ENCODE measurements around the gene TGDS.

TGDS gene

DNA sequence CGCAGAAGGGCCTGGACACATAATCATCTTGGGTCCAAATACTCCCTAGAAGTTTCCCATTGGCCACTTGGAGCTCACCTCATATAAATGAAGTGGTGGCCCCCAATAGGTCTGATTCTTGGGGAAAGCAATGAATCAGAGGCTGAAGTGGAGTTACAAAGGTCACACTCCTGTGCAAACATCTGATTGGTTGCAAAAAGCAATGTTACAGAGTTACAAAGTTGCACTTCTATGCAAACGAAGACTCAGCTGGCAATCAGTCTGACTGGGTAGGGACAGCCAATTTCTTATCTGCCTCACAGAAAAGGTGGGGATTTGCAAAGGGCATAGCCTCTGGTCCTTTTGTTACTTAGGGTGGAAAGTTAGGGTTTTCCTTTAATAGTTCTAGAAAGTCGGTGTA is 3.9 kb upstream of the TGDS start:
- DNase-seq (ENCODE audit: low spot score): no peak

DNA sequence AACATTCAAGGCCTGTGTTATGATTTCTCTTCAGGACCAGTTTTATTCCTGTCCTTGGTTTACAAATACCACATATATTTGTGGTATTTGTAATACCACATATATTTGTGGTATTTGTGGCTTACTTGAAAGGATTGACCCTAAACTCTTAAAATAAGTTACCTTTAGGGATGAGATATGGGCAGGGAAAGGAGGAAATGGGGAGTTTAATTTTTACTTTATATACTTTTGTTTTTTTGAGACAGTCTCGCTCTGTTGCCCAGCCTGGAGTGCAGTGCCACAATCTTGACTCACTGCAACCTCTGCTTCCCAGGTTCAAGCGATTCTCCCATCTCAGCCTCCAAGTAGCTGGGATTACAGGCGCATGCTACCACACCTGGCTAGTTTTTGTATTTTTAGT is 2.3 kb upstream of the TGDS start:
- DNase-seq (ENCODE audit: low spot score): no peak

DNA sequence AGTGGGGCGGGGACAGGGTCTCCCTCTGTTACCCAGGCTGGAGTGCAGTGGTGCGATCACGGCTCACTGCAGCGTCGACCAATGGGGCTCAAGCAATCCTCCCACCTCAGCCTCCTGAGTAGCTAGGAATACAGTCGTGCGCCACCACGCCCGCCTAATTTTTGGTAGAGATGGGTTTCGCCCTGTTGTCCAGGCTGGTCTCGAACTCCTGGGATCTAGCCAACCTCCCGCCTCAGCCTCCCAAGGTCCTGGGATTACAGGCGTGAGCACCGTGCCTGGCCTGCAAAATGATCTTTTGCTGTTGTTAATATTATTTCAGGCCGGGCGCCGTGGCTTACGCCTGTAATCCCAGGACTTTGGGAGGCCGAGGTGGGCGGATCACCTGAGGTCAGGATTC is 621 bp upstream of the TGDS start:
- no peak for DNase-seq (ENCODE audit: low spot score)

DNA sequence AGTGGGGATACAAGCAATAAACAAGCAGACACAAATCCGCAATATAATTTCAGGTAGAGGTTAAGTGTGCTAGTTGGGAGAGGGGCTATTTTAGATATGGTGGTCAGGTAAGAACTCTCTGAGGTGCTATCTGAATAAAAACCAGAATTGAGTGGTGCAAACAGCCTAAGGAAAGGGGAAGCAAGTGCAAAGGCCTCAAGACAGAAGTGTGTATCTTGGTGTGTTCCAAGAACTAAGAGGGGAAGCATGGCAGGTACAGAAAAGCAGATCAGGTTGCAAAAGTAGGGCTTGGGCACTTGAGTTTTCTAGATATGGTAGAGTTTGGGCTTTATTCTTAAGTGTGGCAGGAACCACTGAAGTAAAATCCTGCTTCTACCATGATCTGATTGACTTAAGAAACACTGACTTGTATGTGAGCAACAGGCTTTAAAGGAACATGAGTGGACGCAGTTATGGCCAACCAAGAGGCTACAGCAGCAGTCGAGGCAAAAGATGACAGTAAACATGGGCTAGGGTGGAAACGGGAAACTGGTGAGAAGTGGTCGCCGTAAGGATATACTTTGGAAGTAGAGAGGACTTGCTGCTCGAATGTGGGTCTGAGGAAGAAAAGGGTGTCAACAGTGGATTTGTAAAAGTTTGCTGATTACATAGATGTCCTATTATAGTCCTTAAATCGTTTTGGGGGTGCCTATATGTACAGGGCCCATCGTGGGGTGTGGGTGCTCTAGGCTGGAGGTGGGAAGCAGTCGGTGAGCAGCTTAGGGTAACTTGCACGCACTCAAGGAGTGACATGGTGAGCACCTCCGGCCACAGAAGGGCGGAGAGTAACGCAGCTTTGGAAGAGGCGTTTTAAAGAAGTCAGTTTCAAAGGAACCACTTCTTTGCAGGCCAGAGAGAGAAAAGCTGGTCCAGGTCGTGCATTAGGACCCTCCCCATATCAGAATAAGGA is 677 bp downstream of the TGDS start:
- peak; percentile 12 for DNase-seq (ENCODE audit: low spot score)

DNA sequence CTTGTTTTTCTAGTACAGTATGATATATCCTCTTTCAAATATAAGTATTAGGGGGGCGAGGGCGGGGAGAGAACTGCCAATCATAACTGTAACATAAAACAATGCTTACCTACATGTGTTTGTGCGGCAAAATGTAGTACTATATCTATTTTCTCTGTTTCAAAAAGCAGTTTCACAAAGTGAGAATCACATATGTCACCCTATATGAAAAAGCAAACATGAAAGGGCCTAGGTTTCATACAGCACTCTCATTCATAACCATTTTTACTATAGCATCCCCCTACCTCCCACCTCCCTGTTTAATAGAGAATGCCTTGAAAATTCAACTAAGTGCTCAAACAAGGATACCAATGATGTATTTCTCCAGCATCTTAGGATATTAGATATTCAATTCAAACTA is 5.2 kb downstream of the TGDS start:
- DNase-seq (ENCODE audit: low spot score): no peak

DNA sequence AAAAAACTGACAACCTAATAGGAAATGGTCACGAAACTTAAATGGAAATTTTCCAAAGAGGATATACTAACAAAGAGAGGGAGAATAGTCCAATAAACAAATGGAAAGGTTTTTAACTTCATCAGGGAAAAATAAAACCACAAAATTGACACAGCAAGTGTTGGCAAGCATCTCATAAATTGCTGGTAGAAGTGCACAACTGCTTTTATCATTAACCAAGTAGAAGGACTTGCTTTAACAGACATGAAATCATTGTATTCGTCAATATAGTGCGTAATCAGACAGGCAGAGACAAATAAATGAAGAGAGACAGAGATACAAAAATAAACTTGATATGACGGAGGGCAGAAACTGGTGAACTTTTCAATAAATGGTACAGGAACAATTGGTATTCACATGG is 7.4 kb downstream of the TGDS start:
- no peak for DNase-seq (ENCODE audit: low spot score)

DNA sequence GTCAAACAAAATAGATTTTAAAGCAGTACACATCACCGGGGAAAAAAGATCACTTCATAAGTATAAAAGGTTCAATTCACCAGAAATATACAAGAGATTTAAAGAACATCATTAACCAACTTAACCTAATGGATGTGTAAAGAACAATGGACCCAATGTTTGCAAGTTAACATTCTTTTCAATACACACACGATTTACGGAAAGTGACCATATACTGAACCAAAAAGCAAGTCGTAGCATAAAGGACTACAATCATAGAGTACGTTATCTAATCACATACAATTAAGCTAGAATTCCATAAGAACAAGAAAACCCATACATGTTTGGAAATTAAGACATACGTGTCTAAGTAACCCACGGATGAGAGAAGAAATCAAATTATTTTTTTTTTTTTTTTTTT is 9.6 kb downstream of the TGDS start:
- no peak for DNase-seq (ENCODE audit: low spot score)

DNA sequence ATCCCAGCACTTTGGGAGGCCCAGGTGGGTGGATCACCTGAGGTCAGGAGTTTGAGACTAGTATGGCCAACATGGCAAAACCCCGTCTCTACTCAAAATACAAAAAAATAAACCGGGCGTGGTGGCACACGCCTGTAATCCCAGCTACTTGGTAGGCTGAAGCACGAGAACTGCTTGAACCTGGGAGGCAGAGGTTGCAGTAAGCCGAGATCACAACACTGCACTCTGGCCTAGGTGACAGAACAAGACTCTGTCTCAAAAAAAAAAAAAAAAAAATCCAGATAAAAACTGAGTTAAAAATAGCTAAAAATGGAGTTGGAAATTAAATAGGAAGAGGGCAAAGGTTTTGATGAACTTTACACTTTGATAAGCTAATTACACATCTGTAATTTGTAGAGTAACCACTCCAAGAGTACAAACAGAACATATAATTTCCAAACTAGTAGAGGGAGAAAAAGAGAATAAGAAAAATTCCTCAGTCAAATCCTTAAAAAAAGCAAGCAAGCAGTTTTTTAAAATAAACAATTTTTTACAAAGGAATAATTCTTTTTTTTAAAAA is 10.3 kb downstream of the TGDS start:
- no peak for DNase-seq (ENCODE audit: low spot score)

DNA sequence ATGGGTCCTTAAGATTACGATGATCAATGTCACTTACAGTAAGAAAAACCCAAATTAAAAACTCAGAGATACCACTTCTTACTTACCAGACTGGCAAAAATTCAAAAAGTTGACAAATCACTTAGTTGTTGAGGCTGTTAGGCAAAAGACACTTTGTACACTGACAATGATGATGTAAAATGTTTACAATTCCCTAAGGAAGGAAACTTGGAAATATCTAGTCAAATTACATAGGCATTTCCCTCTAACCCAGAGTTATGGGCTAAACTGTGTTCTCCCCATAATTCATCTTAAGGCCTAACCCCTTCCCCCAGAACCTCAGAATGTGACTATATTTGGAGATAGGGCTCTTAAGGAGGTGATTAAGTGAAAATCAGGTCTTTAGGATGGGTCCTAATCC is 12.0 kb downstream of the TGDS start:
- DNase-seq (ENCODE audit: low spot score): no peak

DNA sequence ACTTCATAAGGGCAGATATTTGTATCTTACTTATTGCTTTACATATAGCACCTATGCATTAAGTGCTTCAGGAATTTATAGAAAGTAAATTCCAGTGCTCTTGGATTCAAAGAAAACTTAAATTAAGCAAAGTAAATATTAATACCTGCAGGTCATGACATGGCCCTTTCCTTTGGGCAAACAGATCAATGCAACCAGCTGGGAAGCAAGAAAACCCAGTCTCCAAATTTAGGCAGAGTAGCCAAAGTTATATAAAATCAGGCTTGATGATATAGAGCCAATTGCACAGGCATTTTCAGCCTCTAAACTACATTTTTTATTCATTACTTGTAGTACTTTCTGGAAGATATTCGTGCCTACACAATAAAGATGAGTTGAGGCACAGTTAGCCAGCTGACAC is 16.9 kb downstream of the TGDS start:
- no peak for DNase-seq (ENCODE audit: low spot score)

DNA sequence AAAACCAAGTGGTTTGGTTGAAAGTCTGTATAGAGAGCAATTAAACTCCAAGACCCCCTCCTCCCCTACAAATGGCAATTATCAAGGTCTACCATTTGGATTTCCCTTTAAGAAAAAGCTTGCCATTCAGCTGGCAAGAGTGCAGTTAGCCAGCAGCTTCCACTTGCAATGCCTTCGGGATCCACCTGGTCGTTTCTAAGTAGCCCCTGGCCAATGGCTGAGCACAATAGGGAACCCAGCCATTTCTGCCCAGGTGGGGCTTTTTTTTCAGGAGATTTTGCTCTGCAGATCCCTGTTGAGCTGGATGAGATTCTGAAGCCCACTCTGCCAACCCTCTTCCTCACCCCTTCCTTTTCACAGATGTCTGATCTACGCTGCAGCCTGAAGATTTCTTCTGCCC is 26.3 kb downstream of the TGDS start:
- DNase-seq (ENCODE audit: low spot score): no peak

DNA sequence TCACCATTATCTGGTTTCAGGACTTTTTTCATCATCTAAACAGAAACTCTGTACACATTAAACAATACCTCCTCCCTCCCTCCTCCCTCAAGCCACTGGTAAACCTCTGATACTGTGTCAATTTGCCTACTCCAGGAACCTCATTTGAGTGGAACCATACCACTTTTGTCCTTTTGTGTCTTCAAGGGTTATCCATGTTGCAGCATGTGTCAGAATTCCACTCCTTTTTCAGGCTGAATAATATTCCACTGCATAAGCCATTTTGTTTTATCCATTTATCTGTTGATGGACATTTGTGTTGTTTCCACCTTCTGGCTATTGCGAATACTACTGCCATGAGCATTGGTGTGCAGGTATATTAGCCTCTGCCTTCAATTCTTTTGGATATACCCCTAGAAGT is 27.5 kb downstream of the TGDS start:
- no peak for DNase-seq (ENCODE audit: low spot score)

DNA sequence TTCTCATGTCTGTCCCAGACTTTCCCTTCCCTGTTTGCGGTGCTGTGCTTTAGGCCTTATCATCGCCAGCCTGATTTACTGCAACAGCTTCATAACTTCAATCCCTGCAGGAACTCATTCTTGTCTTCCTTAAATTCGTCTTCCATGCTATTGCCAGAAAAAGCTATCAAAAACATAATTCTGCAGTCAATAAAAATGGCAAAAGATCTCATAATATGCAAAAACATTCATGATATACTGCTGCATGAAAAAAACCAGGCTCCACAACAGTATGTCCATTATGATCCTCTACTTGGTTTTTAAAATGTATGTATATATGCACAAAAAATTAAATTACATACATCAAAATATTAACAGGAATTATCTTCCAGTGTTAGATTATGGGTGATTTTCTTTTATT is 28.4 kb downstream of the TGDS start:
- DNase-seq (ENCODE audit: low spot score): no peak

DNA sequence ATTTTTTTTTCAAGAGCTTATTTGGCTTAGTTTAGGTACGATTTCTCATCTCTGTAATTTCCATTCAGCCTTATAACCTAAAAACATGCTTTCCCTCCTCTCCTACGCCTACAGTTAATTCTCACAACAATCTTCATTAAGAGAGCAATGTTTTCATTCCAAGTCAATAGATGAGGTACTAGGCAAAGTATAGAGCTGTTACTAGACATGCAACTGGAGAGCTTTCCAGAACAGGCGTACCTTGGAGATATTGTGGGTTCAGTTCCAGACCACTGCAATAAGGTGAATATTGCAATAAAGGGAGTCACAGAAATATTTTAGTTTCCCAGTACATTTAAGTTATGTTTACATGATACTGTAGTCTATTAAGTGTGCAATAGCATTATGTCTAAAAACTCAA is 34.8 kb downstream of the TGDS start:
- no peak for DNase-seq (ENCODE audit: low spot score)

DNA sequence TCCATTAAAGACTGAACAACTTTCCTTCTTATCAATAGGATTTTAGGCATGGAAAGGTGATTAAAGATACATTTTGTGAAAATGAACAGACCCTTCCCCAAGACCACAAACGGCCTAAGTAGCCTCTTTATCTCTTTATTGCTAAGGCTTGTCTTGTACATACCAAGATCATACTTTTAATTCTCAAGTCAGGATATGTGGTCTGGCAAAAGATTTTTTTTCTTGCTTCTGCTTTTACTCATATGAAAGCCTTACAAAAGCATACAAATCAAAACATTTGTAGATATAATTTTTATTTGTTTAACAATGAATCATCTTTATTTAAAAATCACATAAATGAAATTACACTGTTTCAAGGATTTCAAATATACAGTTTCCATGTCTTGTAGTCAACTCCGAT is 35.8 kb downstream of the TGDS start:
- DNase-seq (ENCODE audit: low spot score): no peak

DNA sequence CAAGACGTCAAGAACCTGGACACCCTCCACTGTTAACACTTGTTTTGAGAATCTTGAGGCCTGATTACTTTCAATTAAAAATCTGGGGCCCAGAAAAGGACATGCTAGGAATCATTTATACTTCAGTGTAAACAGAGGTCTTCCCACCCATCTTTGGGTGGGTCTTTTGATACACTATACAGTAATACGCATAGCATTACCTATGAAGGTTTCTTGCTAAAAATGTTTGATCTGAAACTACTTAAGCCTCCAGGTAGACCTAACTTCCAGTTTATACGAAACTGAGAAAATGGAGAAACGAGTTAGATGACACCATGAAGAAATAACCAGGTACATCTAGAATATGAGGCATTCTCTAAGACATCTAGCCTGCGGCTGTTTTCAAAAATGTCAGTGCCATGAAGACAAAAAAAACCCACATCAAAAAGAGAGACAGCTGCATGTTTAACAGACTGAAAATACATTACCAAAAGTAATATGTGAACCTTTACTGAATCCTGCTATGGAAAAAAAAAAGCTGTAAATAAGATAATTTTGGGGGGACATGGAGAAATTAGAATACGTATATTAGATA is 36.6 kb downstream of the TGDS start:
- DNase-seq (ENCODE audit: low spot score): no peak

DNA sequence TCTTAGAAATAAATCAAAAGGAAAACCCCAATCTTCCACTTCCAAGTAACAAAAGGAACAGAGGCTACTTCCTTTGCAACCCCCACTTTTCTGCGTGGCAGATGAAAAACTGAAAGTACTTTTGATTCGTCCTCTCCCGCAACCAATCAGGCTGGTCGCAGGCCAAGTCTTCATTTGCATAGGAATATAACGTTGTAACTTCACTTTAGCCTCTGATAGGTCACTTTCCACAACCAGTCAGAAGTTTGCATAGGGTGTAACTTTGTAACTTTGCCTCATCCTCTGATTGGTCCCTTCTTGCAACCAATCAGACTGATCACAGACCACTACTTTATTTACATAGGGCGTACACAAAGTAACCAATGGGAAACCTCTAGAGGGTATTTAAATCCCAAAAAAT is 37.2 kb downstream of the TGDS start:
- no peak for DNase-seq (ENCODE audit: low spot score)

DNA sequence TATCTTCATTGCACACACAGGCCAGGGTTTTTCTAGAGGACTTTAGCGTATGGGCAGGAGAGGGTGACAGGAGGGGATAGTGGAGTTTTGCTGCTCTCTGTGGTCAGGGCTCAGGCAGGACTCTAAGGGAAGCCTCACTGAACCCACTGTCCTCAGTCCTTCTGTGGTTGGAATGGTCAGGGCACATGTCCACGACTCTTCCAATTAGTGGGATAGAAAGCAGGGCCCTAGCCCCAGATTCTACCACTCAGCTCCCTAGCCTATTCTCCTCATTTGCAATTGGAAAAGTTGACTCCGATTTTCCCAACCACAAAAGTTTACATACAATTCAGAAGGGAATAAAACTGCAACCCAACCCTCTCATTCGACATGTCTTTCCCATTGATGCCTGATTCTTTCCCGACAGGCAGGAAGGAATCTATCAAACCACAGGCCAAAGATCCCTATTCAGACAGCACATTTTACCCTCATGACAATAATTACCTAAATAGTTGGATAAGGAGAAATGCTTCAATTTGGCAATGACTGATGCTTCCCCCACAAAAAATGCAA is 38.2 kb downstream of the TGDS start:
- DNase-seq (ENCODE audit: low spot score): no peak

DNA sequence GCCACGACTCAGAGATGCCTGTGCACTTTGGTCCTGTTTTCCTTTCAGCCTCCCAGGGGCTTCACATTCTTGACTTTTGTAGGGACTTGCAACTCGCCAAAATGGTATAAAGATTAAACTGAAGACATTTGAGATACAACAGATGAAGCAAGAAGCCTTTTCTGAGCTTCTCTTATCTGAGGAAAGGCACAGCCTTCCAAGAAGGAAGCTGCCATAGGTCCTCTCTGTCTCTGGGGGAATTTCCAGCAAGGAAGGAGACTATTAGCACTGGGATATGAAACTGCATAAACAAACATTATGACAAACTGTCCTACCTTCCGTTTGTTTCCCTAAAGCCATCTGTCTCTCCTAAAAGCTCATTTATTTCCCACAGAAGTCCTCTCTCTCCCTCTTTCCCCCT is 39.3 kb downstream of the TGDS start:
- no peak for DNase-seq (ENCODE audit: low spot score)

DNA sequence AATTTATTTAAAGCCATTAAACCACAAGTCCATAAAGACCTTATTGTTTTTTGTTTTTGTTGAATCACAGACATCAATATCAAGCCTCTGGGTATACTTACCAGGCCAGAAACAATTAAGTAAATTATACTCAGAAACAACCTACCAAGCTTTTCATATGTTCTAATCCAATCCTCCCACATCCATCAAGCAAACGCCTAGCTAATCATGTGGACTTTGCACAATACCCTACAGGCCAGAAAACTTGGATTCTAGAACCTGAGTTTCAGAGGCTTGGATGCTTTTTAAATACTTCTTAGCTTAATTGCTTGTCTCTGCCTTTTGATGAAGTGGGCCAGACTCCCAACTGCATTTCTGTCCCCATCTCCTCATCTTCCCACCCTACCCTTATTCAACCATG is 39.9 kb downstream of the TGDS start:
- no peak for DNase-seq (ENCODE audit: low spot score)

DNA sequence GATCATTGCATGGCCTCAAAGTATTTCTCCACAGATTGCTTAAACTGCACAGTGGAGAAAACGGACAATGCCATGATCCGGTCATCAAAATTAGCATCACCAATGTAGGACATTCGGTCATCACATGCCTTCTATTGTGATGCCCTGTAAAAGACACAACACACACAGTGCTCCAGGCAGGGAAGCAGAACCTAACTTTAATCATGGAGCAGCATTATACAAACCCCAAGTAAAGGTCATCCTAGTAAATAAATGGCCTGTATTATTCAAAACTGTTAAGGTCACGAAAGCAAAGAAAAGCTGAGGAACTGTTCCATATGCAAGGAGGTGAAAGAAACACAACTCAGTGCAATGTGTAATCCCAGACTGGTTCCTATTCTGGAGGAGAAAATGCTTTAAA is 42.2 kb downstream of the TGDS start:
- DNase-seq (ENCODE audit: low spot score): no peak

DNA sequence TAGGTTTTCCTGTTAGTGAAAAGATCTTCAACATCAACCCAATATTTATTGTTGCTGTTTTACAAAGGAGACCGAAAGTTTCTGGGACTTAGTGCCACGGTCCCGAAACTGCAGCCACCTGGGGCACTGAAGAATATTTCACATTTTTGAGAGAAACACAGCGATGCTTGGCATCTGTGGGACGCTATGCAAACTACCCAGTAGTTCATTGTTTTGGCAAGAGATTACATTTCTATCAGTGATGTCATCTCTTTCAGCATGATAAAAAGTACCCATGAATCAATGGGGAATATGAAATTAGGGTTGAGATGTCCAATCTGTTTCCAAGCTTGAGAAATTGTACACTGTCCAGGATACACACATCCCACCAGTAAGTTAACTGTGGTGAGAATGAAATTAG is 43.9 kb downstream of the TGDS start:
- no peak for DNase-seq (ENCODE audit: low spot score)

DNA sequence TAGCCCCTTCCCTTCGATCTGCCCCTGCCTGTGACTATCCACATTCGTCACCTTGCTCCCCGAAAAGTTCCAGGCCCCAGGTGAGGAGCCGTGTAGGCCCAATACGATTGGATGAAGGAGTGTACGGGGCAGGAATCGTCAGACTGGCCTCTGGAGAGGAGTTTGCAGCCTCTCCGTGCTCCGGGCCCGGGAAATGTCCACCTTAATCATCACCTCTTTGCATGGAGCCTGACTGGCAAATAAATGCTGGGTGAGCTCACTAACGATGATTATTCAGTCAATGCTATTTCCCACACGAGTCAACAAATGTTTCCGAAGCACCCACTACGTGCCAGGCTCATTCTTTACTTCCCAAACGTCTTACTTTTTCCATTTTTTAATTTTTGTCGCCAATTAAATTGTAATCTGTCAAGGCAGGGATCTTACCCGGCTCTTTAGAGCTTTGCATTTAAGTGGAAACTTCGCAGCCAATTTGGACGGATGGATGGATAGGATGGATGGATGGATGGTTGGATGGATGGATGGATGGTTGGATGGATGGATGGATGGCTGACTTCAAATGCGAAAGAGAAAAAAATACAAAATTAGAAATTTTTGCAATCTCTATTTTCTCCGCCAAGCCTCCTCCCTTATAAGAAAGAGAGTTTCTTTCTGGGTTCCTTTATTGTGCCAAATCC is 45.8 kb downstream of the TGDS start:
- peak; percentile 57 for DNase-seq (ENCODE audit: low spot score)
